ENCODE results near the gene C1RL. TPM values are rescaled to one million over a fixed set of nuclear protein-coding genes. Genes with fewer than 3 reads are reported as not detected.

The C1RL gene
- total RNA-seq, 4 donors from 2014 or later = 66.2 to 114 (median 95.8) TPM

DNA sequence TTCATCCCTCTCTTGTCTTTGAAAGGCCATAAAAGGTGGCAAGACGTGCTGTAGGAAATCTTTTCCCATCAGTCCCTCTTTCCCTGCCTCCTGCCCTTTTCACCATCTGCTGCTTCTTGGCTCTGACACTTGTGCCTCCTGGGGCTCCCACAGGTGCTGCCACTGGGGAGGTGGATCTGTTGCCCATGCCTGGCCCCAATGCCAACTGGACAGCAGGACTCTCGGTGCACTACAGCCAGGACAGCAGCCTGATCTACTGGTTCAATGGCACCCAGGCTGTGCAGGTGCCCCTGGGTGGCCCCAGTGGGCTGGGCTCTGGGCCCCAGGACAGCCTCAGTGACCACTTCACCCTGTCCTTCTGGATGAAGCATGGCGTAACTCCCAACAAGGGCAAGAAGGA lies 27.7 kb upstream of the C1RL start:
- no peak for TF ChIP-seq CTCF (IDR thresholded peaks at IDR 0.05; ENCODE audit: low read depth)

GRCh38 chr12:7136071-7136470 lies 27.1 kb upstream of the C1RL start:
- no peak for TF ChIP-seq CTCF (IDR thresholded peaks at IDR 0.05; ENCODE audit: low read depth)

- no peak for TF ChIP-seq CTCF (IDR thresholded peaks at IDR 0.05; ENCODE audit: low read depth)
These were observed 25.6 kb upstream of the C1RL start for GRCh38 chr12:7134396-7135166.

DNA sequence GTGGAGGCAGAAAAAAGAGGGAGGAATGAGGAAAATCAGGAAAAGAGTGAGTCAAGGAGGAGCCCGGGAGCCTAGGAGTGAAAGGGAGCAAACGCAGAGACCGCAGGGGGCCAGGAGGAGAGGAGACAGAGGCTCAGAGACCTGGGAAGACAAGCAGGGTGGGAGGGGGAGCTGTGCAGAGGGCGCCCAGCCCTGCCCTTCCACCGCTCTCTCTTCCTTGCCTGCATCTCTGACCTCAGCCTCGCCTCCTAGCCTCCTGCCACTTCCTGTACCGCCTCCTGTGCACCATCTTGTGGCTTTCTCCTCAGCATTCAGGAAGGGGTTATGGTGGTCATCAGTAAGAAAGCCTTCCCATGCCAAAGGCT lies 22.5 kb upstream of the C1RL start:
- TF ChIP-seq CTCF (IDR thresholded peaks at IDR 0.05; ENCODE audit: low read depth) = no peak

DNA sequence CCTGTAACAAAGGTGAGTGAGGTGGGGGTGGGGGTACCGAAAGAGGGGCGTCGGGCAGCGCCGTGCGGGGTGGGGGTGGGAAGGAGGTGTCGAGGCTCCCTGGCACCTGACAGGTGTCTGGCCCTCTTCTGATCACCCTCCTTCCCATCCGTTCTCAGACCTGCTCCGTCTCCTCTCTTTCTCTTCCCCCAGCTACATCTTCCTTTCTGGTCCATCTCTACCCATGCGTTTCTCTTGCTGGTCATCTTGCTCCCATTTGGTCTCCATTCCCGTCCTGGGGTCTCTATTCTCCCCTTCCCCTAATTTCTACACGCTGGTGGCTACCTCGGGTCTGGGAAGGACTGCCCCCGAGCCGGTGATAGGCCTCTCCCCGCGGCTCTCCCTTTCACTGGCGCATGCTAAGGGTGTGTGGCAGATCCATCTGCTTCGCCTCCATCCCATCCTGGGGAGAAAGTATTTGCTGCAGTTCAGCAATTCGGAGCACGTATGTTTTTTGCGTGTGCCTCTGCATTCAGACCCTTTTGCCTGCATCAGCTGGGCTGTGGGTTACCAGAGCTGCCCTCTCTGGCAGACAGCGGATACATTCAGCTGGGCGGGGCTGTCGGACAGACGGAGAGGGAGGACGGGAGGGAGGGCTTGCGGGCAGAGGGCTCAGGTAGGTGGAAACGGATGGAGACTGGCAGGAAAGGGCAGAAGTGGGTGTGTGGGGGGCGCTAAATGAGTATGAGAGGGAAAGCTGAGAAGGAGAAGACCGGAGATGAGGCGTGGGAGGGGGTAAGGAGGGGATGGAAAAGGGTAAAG lies 21.9 kb upstream of the C1RL start:
- no peak for TF ChIP-seq CTCF (IDR thresholded peaks at IDR 0.05; ENCODE audit: low read depth)

DNA sequence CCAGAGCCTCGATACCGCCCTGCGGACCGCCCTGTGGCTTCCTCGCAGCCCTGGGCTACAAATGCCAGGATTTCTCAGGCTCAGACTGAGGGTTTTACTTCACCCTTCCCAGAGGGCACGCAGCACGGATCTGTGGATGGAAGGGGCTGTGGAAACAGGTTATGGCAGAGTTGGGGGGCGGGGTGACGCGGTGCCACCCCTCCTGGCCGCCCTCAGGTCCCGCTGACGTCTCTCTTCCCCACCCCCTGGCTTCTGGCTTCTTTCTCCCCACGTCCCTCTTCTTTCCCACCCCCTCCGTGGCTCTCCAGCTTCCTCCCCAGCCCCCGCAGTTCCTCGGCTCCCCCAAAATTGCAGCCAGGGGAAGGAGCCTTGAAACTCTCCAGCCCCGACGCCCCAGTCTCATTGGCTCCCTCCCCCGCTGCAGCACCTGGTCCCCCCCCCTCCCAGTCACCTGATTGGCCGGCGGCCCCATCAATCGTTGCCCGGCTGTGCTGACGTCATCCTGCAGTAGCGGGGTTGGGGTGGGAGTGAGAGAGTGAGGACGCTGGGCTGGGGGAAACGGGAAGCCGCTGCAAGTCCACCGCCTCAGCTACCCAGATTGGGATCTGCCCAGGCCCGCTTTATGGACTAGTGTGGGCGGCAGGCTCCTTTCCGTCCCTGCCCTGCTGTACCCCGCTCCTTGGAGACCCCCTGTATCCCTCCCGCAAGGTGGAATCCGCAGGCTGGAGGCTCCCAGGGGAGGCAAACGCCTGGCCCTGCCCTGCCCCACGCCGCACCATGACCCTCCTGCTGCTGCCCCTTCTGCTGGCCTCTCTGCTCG lies 21.1 kb upstream of the C1RL start, which contains the start of gene CLSTN3:
CLSTN3 (plus strand) TSS at position 500 of the 820 bp plus-strand sequence; CDS start at position 778, 278 bp downstream.
- TF ChIP-seq CTCF (IDR thresholded peaks at IDR 0.05; ENCODE audit: low read depth) = no peak
